Muscle of back (tissue), 11 donors: Measurements from ENCODE around the gene MUC22. TPM values are rescaled to one million over a fixed set of nuclear protein-coding genes. Genes with fewer than 3 reads are reported as not detected.

Experiments used
- DNase-seq, 3 donors: peaks; one replicate each; pipeline versions ENCODE4 v3.0.0 to v3.0.0-alpha.2; 2013
- polyA plus RNA-seq, 10 donors: library from polyadenylated mRNA; unstranded; fragments of 120-200 nt; gene quantifications; one replicate each; pipeline ENCODE4 v1.2.1, GENCODE V29; 2013; ENCODE audit not compliant: insufficient read length in 10 of 10

MUC22 gene
- polyA plus RNA-seq, 10 donors = 0.04 to 1.2 TPM; not detected in 8

- no peak for DNase-seq
Measured at GRCh38 chr6:31075528-31075927, 65.3 kb downstream of the MUC22 start.

- no peak for DNase-seq
Measured at GRCh38 chr6:31076611-31077010, 66.3 kb downstream of the MUC22 start.

GRCh38 chr6:31079656-31080261, 69.5 kb downstream of the MUC22 start:
- DNase-seq = peak; percentile 53 to 81 (median 67)

- no peak for DNase-seq
Measured at GRCh38 chr6:31081872-31082271, 71.6 kb downstream of the MUC22 start.

- peak; percentile 27 to 69 (median 39) for DNase-seq
Measured at GRCh38 chr6:31083742-31084354, 73.6 kb downstream of the MUC22 start.

Other genes with a start within 250 kb of the MUC22 start
- 10 to 100 TPM; 44.6 to 78.1 (median 50.8) TPM for gene DDR1, start 126.0 kb upstream of the MUC22 start, polyA plus RNA-seq
- gene GTF2H4, start 102.3 kb upstream of the MUC22 start, polyA plus RNA-seq = 10 to 100 TPM; 18.8 to 29.7 (median 21.6) TPM
- 10 to 100 TPM; 16.8 to 32.5 (median 25.2) TPM for gene VARS2, start 96.2 kb upstream of the MUC22 start, polyA plus RNA-seq
- under 1 TPM in 1 of 10 donors, not detected in 9; 0.29 TPM for gene SFTA2, start 78.3 kb upstream of the MUC22 start, polyA plus RNA-seq
- gene MUCL3, start 69.5 kb upstream of the MUC22 start, polyA plus RNA-seq = under 1 TPM in 2 of 10 donors, not detected in 8; 0.04 to 0.05 TPM
- not detected for gene MUC21, start 26.8 kb upstream of the MUC22 start, polyA plus RNA-seq
- not detected for gene C6orf15, start 102.1 kb downstream of the MUC22 start, polyA plus RNA-seq
- 1 to 10 TPM in 7 of 10 donors, under 1 TPM in 3; 0.12 to 2.1 (median 1.1) TPM for gene PSORS1C1, start 104.3 kb downstream of the MUC22 start, polyA plus RNA-seq
- gene CDSN, start 110.0 kb downstream of the MUC22 start, polyA plus RNA-seq = not detected
- gene PSORS1C2, start 128.6 kb downstream of the MUC22 start, polyA plus RNA-seq = under 1 TPM in 3 of 10 donors, not detected in 7; 0.14 to 0.27 (median 0.15) TPM
- gene CCHCR1, start 147.3 kb downstream of the MUC22 start, polyA plus RNA-seq = 10 to 100 TPM; 11.0 to 18.4 (median 13.5) TPM
- gene TCF19, start 148.1 kb downstream of the MUC22 start, polyA plus RNA-seq = 10 to 100 TPM in 9 of 10 donors, 1 to 10 TPM in 1; 9.2 to 18.9 (median 11.9) TPM
- gene POU5F1, start 160.2 kb downstream of the MUC22 start, polyA plus RNA-seq = 1 to 10 TPM in 3 of 10 donors, under 1 TPM in 6, not detected in 1; 0.41 to 3.4 (median 0.71) TPM